GM23338 (cell line): Measurements from ENCODE around the gene RWDD2A. TPM values are rescaled to one million over a fixed set of nuclear protein-coding genes. Genes with fewer than 3 reads are reported as not detected.

Experiments used
- ATAC-seq: fragments of 200-7000 bp; cut with Tn5 transposase; 3 replicates; pipeline ENCODE4 v1.9.1; 2020
- DNase-seq: peaks from one replicate; pipeline ENCODE4 v3.0.0-alpha.2; 2015; ENCODE audit warnings: low spot score
- H2AFZ ChIP-seq: fragments of 200-600 bp; sonication (generic); 2 replicates; pipeline ENCODE4 v1.8.0; 2016; ENCODE audit warnings: antibody characterized with exemption, mild to moderate bottlenecking, moderate library complexity
- H3F3A ChIP-seq: fragments of 200-600 bp; sonication (generic); replicated peaks from 2 replicates; pipeline ENCODE4 v1.8.0; 2017; ENCODE audit warnings: antibody characterized with exemption, mixed run types, low read depth
- H3K27ac ChIP-seq: fragments of 200-600 bp; sonication (generic); 2 replicates; pipeline ENCODE4 v1.6.1; 2016; ENCODE audit warnings: low read depth
- H3K27me3 ChIP-seq: fragments of 200-600 bp; sonication (generic); 2 replicates; pipeline ENCODE4 v1.8.0; 2016; ENCODE audit warnings: mild to moderate bottlenecking, mixed run types, moderate library complexity; ENCODE audit not compliant: insufficient read depth
- H3K36me3 ChIP-seq: fragments of 200-600 bp; sonication (generic); 2 replicates; pipeline ENCODE4 v1.8.0; 2016; ENCODE audit warnings: mild to moderate bottlenecking; ENCODE audit not compliant: insufficient read depth
- H3K4me1 ChIP-seq: fragments of 200-600 bp; sonication (generic); 2 replicates; pipeline ENCODE4 v1.8.0; 2016; ENCODE audit warnings: mild to moderate bottlenecking, moderate library complexity; ENCODE audit not compliant: insufficient read depth
- H3K4me2 ChIP-seq: fragments of 200-600 bp; sonication (generic); 2 replicates; pipeline ENCODE4 v1.7.1; 2017; ENCODE audit warnings: mixed run types
- H3K4me3 ChIP-seq: fragments of 200-600 bp; sonication (generic); 2 replicates; pipeline ENCODE4 v1.6.1; 2016; ENCODE audit warnings: mixed run types
- H3K79me2 ChIP-seq: fragments of 200-600 bp; sonication (generic); replicated peaks from 2 replicates; pipeline ENCODE4 v1.8.0; 2017; ENCODE audit warnings: mild to moderate bottlenecking; ENCODE audit not compliant: insufficient read depth
- H3K9me2 ChIP-seq: fragments of 200-600 bp; sonication (generic); 2 replicates; pipeline ENCODE4 v1.8.0; 2017; ENCODE audit not compliant: insufficient read depth
- H4K20me1 ChIP-seq: fragments of 200-600 bp; sonication (generic); replicated peaks from 2 replicates; pipeline ENCODE4 v1.8.0; 2017; ENCODE audit warnings: mild to moderate bottlenecking; ENCODE audit not compliant: insufficient read depth
- H3K27ac Mint-ChIP-seq: 2 replicates; pipeline ENCODE4 v1.8.0; 2020; ENCODE audit warnings: inconsistent platforms, mild to moderate bottlenecking, moderate library complexity, mixed read lengths
- H3K27me3 Mint-ChIP-seq: 3 replicates; pipeline ENCODE4 v1.8.0; 2022; ENCODE audit warnings: low read depth, mild to moderate bottlenecking, moderate library complexity, mixed read lengths, inconsistent platforms; ENCODE audit not compliant: insufficient read depth, poor library complexity
- H3K36me3 Mint-ChIP-seq: 3 replicates; pipeline ENCODE4 v1.8.0; 2021; ENCODE audit warnings: low read depth, mild to moderate bottlenecking, inconsistent platforms, moderate library complexity, mixed read lengths
- H3K4me1 Mint-ChIP-seq: 3 replicates; pipeline ENCODE4 v1.8.0; 2020; ENCODE audit warnings: mild to moderate bottlenecking, inconsistent platforms, mixed read lengths
- H3K4me3 Mint-ChIP-seq: 3 replicates; pipeline ENCODE4 v1.8.0; 2021; ENCODE audit warnings: moderate library complexity, mild to moderate bottlenecking, inconsistent platforms, mixed read lengths
- H3K9me3 Mint-ChIP-seq: 3 replicates; pipeline ENCODE4 v1.8.0; 2020; ENCODE audit warnings: moderate library complexity, mild to moderate bottlenecking, inconsistent platforms, mixed read lengths
- CREB1 ChIP-seq: fragments of 250-450 bp; sonication (Bioruptor Pico); IDR thresholded peaks from 2 replicates; pipeline ENCODE4 v1.5.0; 2020; ENCODE audit warnings: low read depth, mild to moderate bottlenecking, moderate library complexity
- CTCF ChIP-seq, 2 experiments: fragments of 200-600 bp in 1 of 2; sonication (generic) in 1 of 2; conservative IDR thresholded peaks; 2 replicates each; pipeline versions ENCODE4 v1.5.1 to v1.6.1; 2016 to 2017; ENCODE audit warnings: antibody characterized with exemption in 2 of 2, low read depth in 2 of 2, mild to moderate bottlenecking in 2 of 2, moderate library complexity in 1 of 2
- ETS1 ChIP-seq: IDR thresholded peaks from 2 replicates; pipeline ENCODE4 v1.6.1; 2016; ENCODE audit warnings: antibody characterized with exemption
- EZH2 ChIP-seq: fragments of 200-600 bp; sonication (generic); IDR thresholded peaks from one replicate; pipeline ENCODE4 v1.8.0; 2017; ENCODE audit warnings: antibody characterized with exemption, mild to moderate bottlenecking, low read depth; ENCODE audit not compliant: unreplicated experiment
- EZH2phosphoT487 ChIP-seq: fragments of 200-600 bp; sonication (generic); IDR thresholded peaks from one replicate; pipeline ENCODE4 v1.8.1; 2018; ENCODE audit warnings: antibody characterized with exemption; ENCODE audit not compliant: unreplicated experiment
- JUNB ChIP-seq: IDR thresholded peaks from one replicate; pipeline ENCODE4 v1.6.1; 2016; ENCODE audit warnings: antibody characterized with exemption; ENCODE audit not compliant: unreplicated experiment
- NANOG ChIP-seq: IDR thresholded peaks from 2 replicates; pipeline ENCODE4 v1.6.1; 2016; ENCODE audit warnings: antibody characterized with exemption, borderline replicate concordance
- POLR2AphosphoS5 ChIP-seq: IDR thresholded peaks from 2 replicates; pipeline ENCODE4 v1.6.1; 2016; ENCODE audit warnings: antibody characterized with exemption, low read depth
- REST ChIP-seq: IDR thresholded peaks from one replicate; pipeline ENCODE4 v1.6.1; 2018; ENCODE audit warnings: antibody characterized with exemption; ENCODE audit not compliant: unreplicated experiment
- STAT1 ChIP-seq: IDR thresholded peaks from one replicate; pipeline ENCODE4 v1.6.1; 2016; ENCODE audit warnings: antibody characterized with exemption; ENCODE audit not compliant: unreplicated experiment
- ZNF114 ChIP-seq: fragments of 250-450 bp; sonication (Bioruptor Pico); IDR thresholded peaks from 2 replicates; pipeline ENCODE4 v1.5.0; 2020; ENCODE audit warnings: mild to moderate bottlenecking, moderate library complexity
- ZNF331 ChIP-seq: fragments of 250-450 bp; sonication (Bioruptor Pico); IDR thresholded peaks from 2 replicates; pipeline ENCODE4 v1.5.0; 2020; ENCODE audit warnings: low read depth, mild to moderate bottlenecking, moderate library complexity
- ZNF462 ChIP-seq: fragments of 250-450 bp; sonication (Bioruptor Pico); IDR thresholded peaks from 2 replicates; pipeline ENCODE4 v1.5.0; 2020; ENCODE audit warnings: mild to moderate bottlenecking, moderate library complexity
- polyA plus RNA-seq: library from polyadenylated mRNA; unstranded; fragments of >200 nt; fragmentation: Nextera tagmentation; extraction: Ambion mirVana; gene quantifications from 2 replicates; pipeline ENCODE4 v1.2.1, GENCODE V29; 2016
- total RNA-seq: library from RNA; depleted of rRNA; stranded (reverse); fragments of >200 nt; shearing (Covaris generic); gene quantifications from 2 replicates; pipeline ENCODE4 v1.2.3, GENCODE V29; 2014

RWDD2A gene
- total and polyA plus RNA-seq, 2 experiments from 2014 or later, result 3.1 to 3.7 TPM

GRCh38 chr6:83247471-83247870 lies 54.3 kb downstream of the RWDD2A start:
- no peak for ATAC-seq
- no peak for TF ChIP-seq CREB1 (CRISPR knock-in tag)
- TF ChIP-seq ZNF462, result no peak
- no peak for TF ChIP-seq STAT1
- no peak for TF ChIP-seq ZNF331 (CRISPR knock-in tag)
- TF ChIP-seq POLR2AphosphoS5, result no peak
- no peak for TF ChIP-seq JUNB
- TF ChIP-seq ETS1, result no peak
- TF ChIP-seq ZNF114, result no peak
- TF ChIP-seq EZH2phosphoT487, result no peak
- no peak for TF ChIP-seq EZH2
- TF ChIP-seq NANOG, result no peak
- no peak for TF ChIP-seq CTCF (conservative IDR thresholded peaks at IDR 0.05; ENCODE audit: low read depth in 2 of 2)
- TF ChIP-seq REST, result no peak
- H3K79me2 ChIP-seq, result no peaks in the 10 kb centered on the region

More at GRCh38 chr6:83247471-83247870, 54.3 kb downstream of the RWDD2A start:
- Histone ChIP-seq H3K9me2 (no peaks in the 10 kb centered on the region), H3K36me3 (no peaks in the 10 kb centered on the region), H3K27ac (no peak overlapping the region), H3K27me3 (no peaks in the 10 kb centered on the region), H3F3A (no peaks in the 10 kb centered on the region), H3K4me2 (no peak overlapping the region), H3K4me1 (no peaks in the 10 kb centered on the region), H4K20me1 (no peaks in the 10 kb centered on the region), H2AFZ (no peak overlapping the region), H3K4me3 (no peak overlapping the region)
- DNase-seq, result no peak
- Mint-ChIP-seq H3K27me3 (no peaks in the 10 kb centered on the region), H3K4me1 (peaks cover 1% of the 10 kb centered on the region; the same call in 2 of the 3 replicates), H3K36me3 (peaks cover 5% of the 10 kb centered on the region; the same call in 2 of the 3 replicates), H3K27ac (no peak overlapping the region), H3K4me3 (no peak overlapping the region), H3K9me3 (peaks cover 2% of the 10 kb centered on the region; the same call in 1 of the 3 replicates)
